GM21390 (cell line): ENCODE measurements around the gene PAQR4.

Source experiments
- ATAC-seq: cut with Tn5 transposase; IDR thresholded peaks from one replicate; pipeline ENCODE4 v1.9.1; 2021; ENCODE audit not compliant: unreplicated experiment

The PAQR4 gene

GRCh38 chr16:3003582-3004270, 34.6 kb downstream of the PAQR4 start:
- peak; percentile 87 for ATAC-seq

GRCh38 chr16:3004319-3004718, 35.2 kb downstream of the PAQR4 start:
- ATAC-seq, result no peak

- ATAC-seq, result no peak
Measured at GRCh38 chr16:3004781-3005284, 35.7 kb downstream of the PAQR4 start.

GRCh38 chr16:3007059-3007956, 38.2 kb downstream of the PAQR4 start:
- no peak for ATAC-seq

GRCh38 chr16:3007957-3008689, 39.0 kb downstream of the PAQR4 start:
- ATAC-seq, result no peak

- no peak for ATAC-seq
Measured at GRCh38 chr16:3008690-3009037, 39.5 kb downstream of the PAQR4 start.

GRCh38 chr16:3009568-3010390, 40.6 kb downstream of the PAQR4 start:
- ATAC-seq, result no peak

- ATAC-seq, result no peak
Measured at GRCh38 chr16:3010510-3010909, 41.4 kb downstream of the PAQR4 start.

- no peak for ATAC-seq
Measured at GRCh38 chr16:3012246-3012645, 43.1 kb downstream of the PAQR4 start.

- ATAC-seq, result no peak
Measured at GRCh38 chr16:3012828-3013420, 43.8 kb downstream of the PAQR4 start, which contains the start of gene CLDN9. CLDN9 (plus strand) TSS chr16:3012923; CDS start chr16:3013363, 440 bp downstream.

- ATAC-seq, result no peak
Measured at GRCh38 chr16:3013491-3013951, 44.4 kb downstream of the PAQR4 start.

- no peak for ATAC-seq
Measured at GRCh38 chr16:3013998-3014690, 45.0 kb downstream of the PAQR4 start.

- ATAC-seq, result no peak
Measured at GRCh38 chr16:3014971-3015370, 45.8 kb downstream of the PAQR4 start.

GRCh38 chr16:3015865-3016521, 46.8 kb downstream of the PAQR4 start:
- ATAC-seq, result no peak

GRCh38 chr16:3017344-3017743, 48.2 kb downstream of the PAQR4 start:
- no peak for ATAC-seq

- no peak for ATAC-seq
Measured at GRCh38 chr16:3017794-3018506, 48.8 kb downstream of the PAQR4 start, which contains the start of gene CLDN6. CLDN6 (minus strand) TSS chr16:3018183; CDS start chr16:3016021, 2,162 bp downstream.

GRCh38 chr16:3019594-3020246, 50.6 kb downstream of the PAQR4 start:
- ATAC-seq, result no peak

- ATAC-seq, result no peak
Measured at GRCh38 chr16:3020247-3020603, 51.1 kb downstream of the PAQR4 start, which contains the start of gene TNFRSF12A. TNFRSF12A (plus strand) TSS chr16:3020368; CDS start chr16:3020398, 30 bp downstream.
